Neural crest cell (in vitro differentiated cells): Measurements from ENCODE around the gene MORC4. TPM values are rescaled to one million over a fixed set of nuclear protein-coding genes. Genes with fewer than 3 reads are reported as not detected.

Experiments used
- DNase-seq: peaks from one replicate; pipeline ENCODE4 v3.0.0; 2021; ENCODE audit warnings: low read depth, mixed read lengths, low spot score
- H3K27ac Mint-ChIP-seq: one replicate; pipeline ENCODE4 v1.8.0; 2021; ENCODE audit warnings: mild to moderate bottlenecking, mixed read lengths; ENCODE audit not compliant: unreplicated experiment
- H3K27me3 Mint-ChIP-seq: 2 replicates; pipeline ENCODE4 v1.8.0; 2021; ENCODE audit warnings: low read depth, mild to moderate bottlenecking, mixed read lengths
- H3K36me3 Mint-ChIP-seq: 2 replicates; pipeline ENCODE4 v1.8.0; 2021; ENCODE audit warnings: low read depth, mild to moderate bottlenecking, mixed read lengths
- H3K4me1 Mint-ChIP-seq: 2 replicates; pipeline ENCODE4 v1.8.0; 2021; ENCODE audit warnings: mixed read lengths
- H3K4me3 Mint-ChIP-seq: one replicate; pipeline ENCODE4 v1.8.0; 2021; ENCODE audit warnings: mild to moderate bottlenecking, mixed read lengths
- H3K9me3 Mint-ChIP-seq: 2 replicates; pipeline ENCODE4 v1.8.0; 2021; ENCODE audit warnings: mixed read lengths
- long read RNA-seq: library from polyadenylated mRNA; unstranded; transcript quantifications from one replicate; pipeline ENCODE4 v2.0.0, GENCODE V29; 2020
- total RNA-seq: library from RNA; stranded (reverse); gene quantifications from 2 replicates; pipeline ENCODE4 v1.2.1, GENCODE V29; 2021
- TF ChIP-seq, protein P1 (sequence below): fragments of 200-600 bp; sonication (generic); conservative IDR thresholded peaks from 2 replicates; pipeline ENCODE4 v1.5.0; 2021; ENCODE audit warnings: antibody characterized with exemption, mild to moderate bottlenecking

Gene MORC4
- total RNA-seq, result 10.1 and 10.6 TPM in 2 replicates
- long read RNA-seq, partial matches to known transcripts, result 4 of 5 reads
- long read RNA-seq, other reads (novel, unspliced or antisense), result 1 of 5 reads

DNA sequence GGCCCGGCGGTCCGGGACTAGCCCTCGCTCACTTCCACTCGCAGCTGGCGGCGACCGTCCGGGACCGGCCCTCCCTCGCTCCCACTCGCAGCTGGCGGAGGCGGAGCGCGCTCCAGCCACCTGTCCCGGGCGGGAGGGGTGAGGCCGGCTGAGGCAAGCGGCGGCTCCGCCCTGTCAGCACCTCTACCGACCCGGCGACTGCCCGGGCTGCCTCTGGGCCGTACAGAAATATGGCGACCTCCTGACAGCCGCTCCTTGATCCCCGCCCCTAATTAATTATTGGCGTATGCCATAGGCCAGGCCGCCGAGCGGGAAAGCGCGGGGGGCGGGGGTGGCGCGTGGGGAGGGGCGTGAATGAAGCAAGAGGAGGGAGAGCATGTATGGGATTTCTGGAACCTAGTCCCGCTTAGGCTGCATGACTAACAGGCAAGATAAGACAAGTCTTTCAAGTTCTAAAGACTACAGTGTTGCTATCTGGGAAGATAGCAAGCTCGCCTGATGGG, at the start of gene MORC4:
TSS of gene MORC4 (minus strand) at position 200 of the 503 bp plus-strand sequence. CDS start 243 bp downstream, outside the sequence.
- DNase-seq, result peak; percentile 50
- no peak within 1 kb of the TSS for H3K27ac Mint-ChIP-seq
- peaks cover 5% of the 10 kb centered on the region for H3K9me3 Mint-ChIP-seq
- H3K4me3 Mint-ChIP-seq, result peak within 1 kb of the TSS; percentile 87
- TF ChIP-seq, protein P1, sequence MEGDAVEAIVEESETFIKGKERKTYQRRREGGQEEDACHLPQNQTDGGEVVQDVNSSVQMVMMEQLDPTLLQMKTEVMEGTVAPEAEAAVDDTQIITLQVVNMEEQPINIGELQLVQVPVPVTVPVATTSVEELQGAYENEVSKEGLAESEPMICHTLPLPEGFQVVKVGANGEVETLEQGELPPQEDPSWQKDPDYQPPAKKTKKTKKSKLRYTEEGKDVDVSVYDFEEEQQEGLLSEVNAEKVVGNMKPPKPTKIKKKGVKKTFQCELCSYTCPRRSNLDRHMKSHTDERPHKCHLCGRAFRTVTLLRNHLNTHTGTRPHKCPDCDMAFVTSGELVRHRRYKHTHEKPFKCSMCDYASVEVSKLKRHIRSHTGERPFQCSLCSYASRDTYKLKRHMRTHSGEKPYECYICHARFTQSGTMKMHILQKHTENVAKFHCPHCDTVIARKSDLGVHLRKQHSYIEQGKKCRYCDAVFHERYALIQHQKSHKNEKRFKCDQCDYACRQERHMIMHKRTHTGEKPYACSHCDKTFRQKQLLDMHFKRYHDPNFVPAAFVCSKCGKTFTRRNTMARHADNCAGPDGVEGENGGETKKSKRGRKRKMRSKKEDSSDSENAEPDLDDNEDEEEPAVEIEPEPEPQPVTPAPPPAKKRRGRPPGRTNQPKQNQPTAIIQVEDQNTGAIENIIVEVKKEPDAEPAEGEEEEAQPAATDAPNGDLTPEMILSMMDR, result no peak
- H3K4me1 Mint-ChIP-seq, result peaks cover 10% of the 10 kb centered on the region
- no peaks in the 10 kb centered on the region for H3K27me3 Mint-ChIP-seq
- peaks cover 5% of the 10 kb centered on the region for H3K36me3 Mint-ChIP-seq

GRCh38 chrX:107047622-107048021, 47.6 kb upstream of the MORC4 start:
- Mint-ChIP-seq H3K36me3 (no peaks in the 10 kb centered on the region), H3K27me3 (no peaks in the 10 kb centered on the region), H3K27ac (no peak overlapping the region), H3K4me1 (no peaks in the 10 kb centered on the region), H3K4me3 (no peak overlapping the region), H3K9me3 (peaks cover 7% of the 10 kb centered on the region)
- TF ChIP-seq, protein P1, result no peak
- DNase-seq, result no peak

DNA sequence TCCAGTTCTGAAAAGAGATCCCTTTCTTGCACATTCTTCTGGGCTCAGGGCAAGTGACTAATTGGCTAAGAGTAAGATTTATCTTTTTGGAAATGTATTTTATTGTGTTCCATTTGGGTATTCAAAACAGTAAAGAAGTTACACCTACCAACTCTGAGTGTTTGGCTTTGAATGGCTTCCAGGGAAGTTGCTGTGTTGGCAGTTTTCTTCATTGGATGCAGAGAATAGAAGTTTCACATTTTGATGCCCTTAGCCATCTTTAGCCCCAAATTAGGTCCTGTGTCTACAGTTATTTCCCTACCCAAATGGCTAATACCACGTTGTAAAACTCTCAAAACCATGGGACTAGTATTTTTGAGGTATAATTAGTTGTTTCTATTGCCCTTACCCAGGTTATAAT, 29.7 kb upstream of the MORC4 start:
- peaks cover 3% of the 10 kb centered on the region for H3K9me3 Mint-ChIP-seq
- no peaks in the 10 kb centered on the region for H3K36me3 Mint-ChIP-seq
- H3K27ac Mint-ChIP-seq, result no peak overlapping the region
- no peak for DNase-seq
- no peak overlapping the region for H3K4me3 Mint-ChIP-seq
- no peaks in the 10 kb centered on the region for H3K4me1 Mint-ChIP-seq
- no peaks in the 10 kb centered on the region for H3K27me3 Mint-ChIP-seq
- TF ChIP-seq, protein P1, result no peak

GRCh38 chrX:107025545-107025944, 25.5 kb upstream of the MORC4 start:
- Mint-ChIP-seq H3K27me3 (no peaks in the 10 kb centered on the region), H3K36me3 (no peaks in the 10 kb centered on the region), H3K4me3 (no peak overlapping the region), H3K27ac (no peak overlapping the region), H3K9me3 (peaks cover 3% of the 10 kb centered on the region), H3K4me1 (no peaks in the 10 kb centered on the region)
- no peak for DNase-seq
- TF ChIP-seq, protein P1, result peak; percentile 67

- H3K27me3 Mint-ChIP-seq, result no peaks in the 10 kb centered on the region
- H3K36me3 Mint-ChIP-seq, result no peaks in the 10 kb centered on the region
- no peaks in the 10 kb centered on the region for H3K4me1 Mint-ChIP-seq
- H3K27ac Mint-ChIP-seq, result no peak overlapping the region
- TF ChIP-seq, protein P1, result no peak
- no peak for DNase-seq
- no peak overlapping the region for H3K4me3 Mint-ChIP-seq
- H3K9me3 Mint-ChIP-seq, result peaks cover 2% of the 10 kb centered on the region
These were observed 14.9 kb upstream of the MORC4 start for GRCh38 chrX:107014936-107015335.
